CD4-positive, alpha-beta T cell treated with Interleukin-15 for 4 hours (primary cell): ENCODE results near the gene FAM171A1.
A peak's percentile ranks its signal among the peaks of the same experiment; 100 is the strongest.
"Not testable (repeated sequence)": the region's sequence is repeated elsewhere in the genome, so short reads cannot be mapped to it uniquely, and the experiment has no call there.

Experiments used
- DNase-seq: peaks from one replicate; pipeline ENCODE4 v3.0.0-alpha.2; 2020; ENCODE audit warnings: low spot score

FAM171A1 gene

GRCh38 chr10:15208221-15208620 lies 162.9 kb downstream of the FAM171A1 start:
- DNase-seq: no peak

GRCh38 chr10:15207410-15207809 lies 163.7 kb downstream of the FAM171A1 start:
- DNase-seq: not testable (repeated sequence)

- no peak for DNase-seq
Observed at GRCh38 chr10:15202639-15203038, 168.4 kb downstream of the FAM171A1 start.

GRCh38 chr10:15202301-15202621 lies 168.8 kb downstream of the FAM171A1 start:
- DNase-seq: not testable (repeated sequence)

- DNase-seq: no peak
Observed at GRCh38 chr10:15201589-15202300, 169.3 kb downstream of the FAM171A1 start.

GRCh38 chr10:15200626-15201025 lies 170.5 kb downstream of the FAM171A1 start:
- DNase-seq: no peak

GRCh38 chr10:15197911-15198310 lies 173.2 kb downstream of the FAM171A1 start:
- no peak for DNase-seq

GRCh38 chr10:15197276-15197675 lies 173.8 kb downstream of the FAM171A1 start:
- DNase-seq: no peak

GRCh38 chr10:15196021-15196834 lies 174.9 kb downstream of the FAM171A1 start:
- DNase-seq: no peak

- DNase-seq: no peak
Observed at GRCh38 chr10:15189133-15189885, 181.8 kb downstream of the FAM171A1 start.

- peak; percentile 21 for DNase-seq
Observed at GRCh38 chr10:15188603-15189002, 182.5 kb downstream of the FAM171A1 start.

GRCh38 chr10:15183689-15184481 lies 187.2 kb downstream of the FAM171A1 start:
- DNase-seq: no peak

- DNase-seq: no peak
Observed at GRCh38 chr10:15182540-15183207, 188.4 kb downstream of the FAM171A1 start.

GRCh38 chr10:15181576-15182156 lies 189.4 kb downstream of the FAM171A1 start:
- no peak for DNase-seq

GRCh38 chr10:15180736-15181135 lies 190.4 kb downstream of the FAM171A1 start:
- DNase-seq: no peak

GRCh38 chr10:15176269-15176668 lies 194.8 kb downstream of the FAM171A1 start:
- DNase-seq: no peak

- no peak for DNase-seq
Observed at GRCh38 chr10:15175587-15175986, 195.5 kb downstream of the FAM171A1 start.

- no peak for DNase-seq
Observed at GRCh38 chr10:15172306-15172840, 198.7 kb downstream of the FAM171A1 start.

- peak; percentile 62 for DNase-seq
Observed at GRCh38 chr10:15169555-15170401, 201.3 kb downstream of the FAM171A1 start.
